Measurements from ENCODE around the gene YTHDF2. TPM values are rescaled to one million over a fixed set of nuclear protein-coding genes. Genes with fewer than 3 reads are reported as not detected.

Gene YTHDF2
- total and polyA plus RNA-seq, 2 donors (not counting 1 experiment from before 2014, with no cell fraction given), result 26.3 to 58.8 TPM

DNA sequence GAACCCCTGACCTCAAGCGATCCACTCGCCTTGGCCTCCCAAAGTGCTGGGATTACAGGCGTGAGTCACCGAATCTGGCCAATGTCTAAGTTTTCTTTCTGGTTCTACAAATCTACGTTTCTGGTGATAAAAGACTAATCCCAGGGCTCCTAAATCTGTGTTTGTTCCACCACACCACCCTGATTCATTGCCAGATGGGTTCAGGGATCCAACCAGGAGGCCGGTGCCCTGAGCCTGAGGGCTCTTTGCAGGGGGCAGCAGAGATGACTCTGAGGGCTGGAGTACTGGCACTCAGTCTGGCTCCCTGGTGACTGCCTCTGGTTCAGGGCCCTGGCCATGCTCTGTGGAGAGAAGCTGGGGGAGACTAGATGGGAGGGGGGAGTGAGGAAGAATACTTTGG, 64.7 kb downstream of the YTHDF2 start:
- peaks cover 0 to 2% (median 0%) of the 10 kb centered on the region in 4 experiments for H3K27me3 ChIP-seq (replicated peaks in 1 of 4; ENCODE audit: control extremely low read depth in 1 of 4, control insufficient read depth in 3 of 4, insufficient read depth in 4 of 4, low read length in 3 of 4)
- no peak overlapping the region for H2AFZ ChIP-seq (ENCODE audit: insufficient read depth, low read depth, low read length, poor library complexity, severe bottlenecking)
- H3K79me2 ChIP-seq (ENCODE audit: control insufficient read depth, insufficient read depth, low read length), result no peaks in the 10 kb centered on the region
- intact Hi-C loops (cut with micrococcal nuclease), result no loop called here
- WGBS (ENCODE audit: insufficient coverage), result 97% methylated on average over 5 of the region's 6 CpGs
- no peak for TF ChIP-seq CTCF (IDR thresholded peaks at IDR 0.05)
- Mint-ChIP-seq H3K9me3 (ENCODE audit: insufficient read depth) (no peaks in the 10 kb centered on the region), H3K4me1 (no peaks in the 10 kb centered on the region), H3K4me3 (no peak overlapping the region), H3K27me3 (peaks cover 20% of the 10 kb centered on the region), H3K27ac (no peak overlapping the region)
- no peaks in the 10 kb centered on the region for H3K4me1 ChIP-seq (ENCODE audit: control insufficient read depth in 2 of 2, insufficient read depth in 2 of 2, low read length in 2 of 2)
- DNase-seq (no peak), ATAC-seq (ENCODE audit: low read depth) (no peak)
- H4K20me1 ChIP-seq (ENCODE audit: control insufficient read depth, insufficient read depth, low read length, poor library complexity, severe bottlenecking), result no peaks in the 10 kb centered on the region
- H3K27ac ChIP-seq (ENCODE audit: low read length in 2 of 2), result no peak overlapping the region
- peaks cover 0 to 6% (median 0%) of the 10 kb centered on the region in 3 donors for H3K9me3 ChIP-seq (ENCODE audit: control extremely low read depth in 1 of 3, control insufficient read depth in 2 of 3, insufficient read depth in 1 of 3, low read length in 2 of 3)
- H3K9ac ChIP-seq (ENCODE audit: low read length), result no peak overlapping the region
- ChIA-PET CTCF (no interaction called here), POLR2A (no interaction called here)
- H3K4me3 ChIP-seq (ENCODE audit: control extremely low read depth in 1 of 5, extremely low read depth in 1 of 5, insufficient read depth in 1 of 5, low read depth in 2 of 5, low read length in 4 of 5), result no peak overlapping the region
- no peak overlapping the region for H3K4me2 ChIP-seq (replicated peaks; ENCODE audit: low read depth, low read length, poor library complexity, severe bottlenecking)
- H3K36me3 ChIP-seq (replicated peaks in 1 of 2; ENCODE audit: control extremely low read depth in 1 of 2, control insufficient read depth in 1 of 2, extremely low read depth in 1 of 2, insufficient read depth in 2 of 2, low read length in 1 of 2), result no peaks in the 10 kb centered on the region

GRCh38 chr1:28803051-28803450, 66.3 kb downstream of the YTHDF2 start:
- Histone ChIP-seq H3K9ac (ENCODE audit: low read length) (no peak overlapping the region), H3K27ac (ENCODE audit: low read length in 2 of 2) (no peak overlapping the region), H3K4me1 (ENCODE audit: control insufficient read depth in 2 of 2, insufficient read depth in 2 of 2, low read length in 2 of 2) (no peaks in the 10 kb centered on the region), H3K9me3 (ENCODE audit: control extremely low read depth in 1 of 3, control insufficient read depth in 2 of 3, insufficient read depth in 1 of 3, low read length in 2 of 3) (peaks cover 0 to 6% (median 0%) of the 10 kb centered on the region in 3 donors), H3K4me2 (replicated peaks; ENCODE audit: low read depth, low read length, poor library complexity, severe bottlenecking) (no peak overlapping the region), H4K20me1 (ENCODE audit: control insufficient read depth, insufficient read depth, low read length, poor library complexity, severe bottlenecking) (no peaks in the 10 kb centered on the region), H3K27me3 (replicated peaks in 1 of 4; ENCODE audit: control extremely low read depth in 1 of 4, control insufficient read depth in 3 of 4, insufficient read depth in 4 of 4, low read length in 3 of 4) (peaks cover 0 to 2% (median 0%) of the 10 kb centered on the region in 4 experiments), H3K36me3 (replicated peaks in 1 of 2; ENCODE audit: control extremely low read depth in 1 of 2, control insufficient read depth in 1 of 2, extremely low read depth in 1 of 2, insufficient read depth in 2 of 2, low read length in 1 of 2) (no peaks in the 10 kb centered on the region), H2AFZ (ENCODE audit: insufficient read depth, low read depth, low read length, poor library complexity, severe bottlenecking) (no peak overlapping the region), H3K4me3 (ENCODE audit: control extremely low read depth in 1 of 5, extremely low read depth in 1 of 5, insufficient read depth in 1 of 5, low read depth in 2 of 5, low read length in 4 of 5) (no peak overlapping the region), H3K79me2 (ENCODE audit: control insufficient read depth, insufficient read depth, low read length) (no peaks in the 10 kb centered on the region)
- H3K9me3 Mint-ChIP-seq (ENCODE audit: insufficient read depth), result no peaks in the 10 kb centered on the region
- POLR2A ChIA-PET, result no interaction called here
- no peaks in the 10 kb centered on the region for H3K4me1 Mint-ChIP-seq
- 91% methylated on average over 3 of the region's 5 CpGs for WGBS (ENCODE audit: insufficient coverage)
- ATAC-seq (ENCODE audit: low read depth) (no peak), DNase-seq (no peak)
- no peak overlapping the region for H3K4me3 Mint-ChIP-seq
- no peak for TF ChIP-seq EZH2 (IDR thresholded peaks at IDR 0.05; ENCODE audit: borderline replicate concordance, insufficient read depth, low read depth, low read length, poor library complexity, severe bottlenecking)
- TF ChIP-seq CTCF (IDR thresholded peaks at IDR 0.05), result no peak
- intact Hi-C loops (cut with micrococcal nuclease), result no loop called here
- CTCF ChIA-PET, result interaction anchor here (0.6 kb wide), 1 partner anchor 159 kb away, joined by 3 read pairs; no protein-coding TSS in a partner anchor
- no peak overlapping the region for H3K27ac Mint-ChIP-seq
- peaks cover 23% of the 10 kb centered on the region for H3K27me3 Mint-ChIP-seq

All from B cell (primary cell).